GM23248 (cell line): ENCODE results near the gene PCID2. TPM values are rescaled to one million over a fixed set of nuclear protein-coding genes. Genes with fewer than 3 reads are reported as not detected.

ENCODE experiments used
- DNase-seq: peaks from one replicate; pipeline ENCODE4 v3.0.0-alpha.2; 2015
- H2AFZ ChIP-seq: fragments of 200-600 bp; sonication (generic); 2 replicates; pipeline ENCODE4 v1.6.1; 2016; ENCODE audit warnings: antibody characterized with exemption
- H3F3A ChIP-seq: fragments of 200-600 bp; sonication (generic); 2 replicates; pipeline ENCODE4 v1.6.1; 2016; ENCODE audit warnings: mild to moderate bottlenecking, antibody characterized with exemption, mixed run types; ENCODE audit not compliant: insufficient read depth
- H3K27ac ChIP-seq: fragments of 200-600 bp; sonication (generic); 2 replicates; pipeline ENCODE4 v1.5.1; 2016; ENCODE audit warnings: mild to moderate bottlenecking
- H3K27me3 ChIP-seq: fragments of 200-600 bp; sonication (generic); replicated peaks from 2 replicates; pipeline ENCODE4 v1.6.1; 2016; ENCODE audit warnings: mild to moderate bottlenecking; ENCODE audit not compliant: insufficient read depth
- H3K36me3 ChIP-seq: fragments of 200-600 bp; sonication (generic); 2 replicates; pipeline ENCODE4 v1.6.1; 2016; ENCODE audit warnings: low read depth, mild to moderate bottlenecking
- H3K4me1 ChIP-seq: fragments of 200-600 bp; sonication (generic); 2 replicates; pipeline ENCODE4 v1.6.1; 2016; ENCODE audit warnings: mild to moderate bottlenecking; ENCODE audit not compliant: insufficient read depth
- H3K4me2 ChIP-seq: fragments of 200-600 bp; sonication (generic); one replicate; pipeline ENCODE4 v1.6.1; 2016; ENCODE audit warnings: mild to moderate bottlenecking; ENCODE audit not compliant: unreplicated experiment
- H3K4me3 ChIP-seq: fragments of 200-600 bp; sonication (generic); 2 replicates; pipeline ENCODE4 v1.5.1; 2016; ENCODE audit warnings: mild to moderate bottlenecking
- H3K79me2 ChIP-seq: fragments of 200-600 bp; sonication (generic); 2 replicates; pipeline ENCODE4 v1.6.1; 2016; ENCODE audit warnings: mild to moderate bottlenecking; ENCODE audit not compliant: insufficient read depth
- H3K9ac ChIP-seq: fragments of 200-600 bp; sonication (generic); 2 replicates; pipeline ENCODE4 v1.6.1; 2016; ENCODE audit warnings: mild to moderate bottlenecking
- H3K9me2 ChIP-seq: fragments of 200-600 bp; sonication (generic); 2 replicates; pipeline ENCODE4 v1.6.1; 2016; ENCODE audit warnings: mixed run types, mild to moderate bottlenecking, moderate library complexity; ENCODE audit not compliant: insufficient read depth
- H3K9me3 ChIP-seq: fragments of 200-600 bp; sonication (generic); one replicate; pipeline ENCODE4 v1.6.1; 2017; ENCODE audit warnings: low read depth
- H4K20me1 ChIP-seq: fragments of 200-600 bp; sonication (generic); 2 replicates; pipeline ENCODE4 v1.6.0; 2016; ENCODE audit not compliant: insufficient read depth
- EZH2 ChIP-seq: fragments of 200-600 bp; sonication (generic); IDR thresholded peaks from 2 replicates; pipeline ENCODE4 v1.6.1; 2018; ENCODE audit warnings: antibody characterized with exemption, mild to moderate bottlenecking; ENCODE audit not compliant: insufficient read depth, poor library complexity, severe bottlenecking
- EZH2phosphoT487 ChIP-seq: fragments of 200-600 bp; sonication (generic); IDR thresholded peaks from 2 replicates; pipeline ENCODE4 v1.6.1; 2018; ENCODE audit warnings: antibody characterized with exemption, moderate library complexity, mild to moderate bottlenecking, low read depth; ENCODE audit not compliant: insufficient read depth
- WGBS, 2 experiments: methylation state at CpG; one replicate each; pipeline ENCODE4 v1.1.6; 2015 to 2017; ENCODE audit warnings: low lambda C conversion rate in 2 of 2, low coverage in 1 of 2; ENCODE audit errors: missing lambda C conversion rate in 2 of 2; 5-methylcytosine and 5-hydroxymethylcytosine counted together
- in situ Hi-C: fragments of 300-500 bp; cut with MboI; formaldehyde crosslinking; loops from 2 replicates; pipeline ENCODE4 v1.15.0; 2020
- polyA plus RNA-seq: library from polyadenylated mRNA; unstranded; fragments of >200 nt; fragmentation: Nextera tagmentation; extraction: Ambion mirVana; gene quantifications from 2 replicates; pipeline ENCODE4 v1.2.1, GENCODE V29; 2016
- total RNA-seq: library from RNA; depleted of rRNA; stranded (reverse); fragments of >200 nt; shearing (Covaris generic); gene quantifications from 2 replicates; pipeline ENCODE4 v1.2.3, GENCODE V29; 2014

The PCID2 gene
- total and polyA plus RNA-seq, 2 experiments from 2014 or later: 58.3 to 60.7 TPM

DNA sequence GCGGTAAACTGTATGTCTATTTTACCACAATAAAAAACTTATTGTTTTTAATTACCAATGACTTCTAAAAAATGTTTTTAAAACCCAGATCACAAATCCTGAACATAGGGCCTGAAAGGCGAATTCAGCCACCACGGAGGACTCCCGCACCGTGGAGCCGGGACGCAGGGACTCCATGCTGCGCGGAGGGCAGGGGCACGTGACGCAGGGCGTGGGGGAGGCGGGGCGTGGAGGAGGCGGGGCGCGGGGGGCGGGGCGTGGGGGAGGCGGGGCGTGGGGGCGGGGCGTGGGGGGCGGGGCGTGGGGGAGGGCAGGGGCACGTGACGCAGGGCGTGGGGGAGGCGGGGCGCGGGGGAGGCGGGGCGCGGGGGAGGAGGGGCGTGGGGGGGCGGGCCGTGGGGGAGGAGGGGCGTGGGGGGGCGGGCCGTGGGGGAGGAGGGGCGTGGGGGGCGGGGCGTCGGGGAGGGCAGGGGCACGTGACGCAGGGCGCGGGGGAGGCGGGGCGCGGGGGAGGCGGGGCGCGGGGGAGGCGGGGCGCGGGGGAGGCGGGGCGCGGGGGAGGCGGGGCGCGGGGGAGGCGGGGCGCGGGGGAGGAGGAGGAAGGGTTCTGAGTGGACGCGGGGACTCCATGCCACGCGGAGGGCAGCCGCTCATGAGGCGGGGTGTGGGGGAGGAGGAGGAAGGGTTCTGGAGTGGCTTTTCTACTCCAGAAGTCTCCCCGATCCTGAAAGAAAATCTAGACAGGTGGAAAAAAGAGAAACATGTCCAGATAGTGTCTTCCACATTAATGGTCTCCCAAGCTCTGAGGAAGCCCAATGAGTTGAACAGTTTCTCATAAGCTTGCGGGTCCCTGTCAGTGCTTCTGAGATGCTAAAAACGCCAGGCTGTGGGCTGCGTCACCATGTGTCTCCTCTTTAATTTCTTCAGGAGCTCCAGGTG, 54.4 kb downstream of the PCID2 start:
- Histone ChIP-seq H3K4me1 (peaks cover 4% of the 10 kb centered on the region; the same call in 1 of the 2 replicates), H4K20me1 (no peaks in the 10 kb centered on the region), H3K36me3 (no peaks in the 10 kb centered on the region), H3K4me3 (peak overlapping the region; percentile 68), H2AFZ (peak overlapping the region; percentile 93), H3K27me3 (no peaks in the 10 kb centered on the region), H3K9ac (peak overlapping the region; percentile 68), H3F3A (peaks cover 8% of the 10 kb centered on the region; the same call in 1 of the 2 replicates), H3K9me2 (no peaks in the 10 kb centered on the region), H3K27ac (peak overlapping the region; percentile 35), H3K4me2 (peak overlapping the region; percentile 92), H3K9me3 (no peaks in the 10 kb centered on the region), H3K79me2 (no peaks in the 10 kb centered on the region)
- 10 to 12% methylated on average over 19 to 58 of the region's 76 CpGs for WGBS, 2 experiments
- DNase-seq: peak; percentile 81
- TF ChIP-seq EZH2phosphoT487: no peak
- in situ Hi-C loops: no loop called here

GRCh38 chr13:113152984-113153809, 55.3 kb downstream of the PCID2 start:
- H3K9me2 ChIP-seq: no peaks in the 10 kb centered on the region
- H2AFZ ChIP-seq: peak overlapping the region; percentile 93
- H3K4me1 ChIP-seq: peaks cover 4% of the 10 kb centered on the region; the same call in 1 of the 2 replicates
- in situ Hi-C loops: no loop called here
- no peak for TF ChIP-seq EZH2phosphoT487
- TF ChIP-seq EZH2: no peak
- H3K36me3 ChIP-seq: no peaks in the 10 kb centered on the region
- H3F3A ChIP-seq: peaks cover 8% of the 10 kb centered on the region; the same call in 1 of the 2 replicates
- H3K4me2 ChIP-seq: peak overlapping the region; percentile 92
- H3K9me3 ChIP-seq: no peaks in the 10 kb centered on the region
- H3K9ac ChIP-seq: peak overlapping the region; percentile 68
- H3K79me2 ChIP-seq: no peaks in the 10 kb centered on the region
- H3K27ac ChIP-seq: peak overlapping the region; percentile 35
- peak overlapping the region; percentile 68 for H3K4me3 ChIP-seq
- DNase-seq: no peak
- H4K20me1 ChIP-seq: no peaks in the 10 kb centered on the region
- H3K27me3 ChIP-seq: no peaks in the 10 kb centered on the region
- 33 to 42% methylated on average over 42 to 57 of the region's 60 CpGs for WGBS, 2 experiments

GRCh38 chr13:113152691-113152983, 55.8 kb downstream of the PCID2 start:
- Histone ChIP-seq H3F3A (peaks cover 8% of the 10 kb centered on the region; the same call in 1 of the 2 replicates), H3K79me2 (no peaks in the 10 kb centered on the region), H3K9me2 (no peaks in the 10 kb centered on the region), H3K9me3 (no peaks in the 10 kb centered on the region), H4K20me1 (no peaks in the 10 kb centered on the region), H3K9ac (peak overlapping the region; percentile 50), H3K4me2 (peak overlapping the region; percentile 53), H3K4me1 (peaks cover 4% of the 10 kb centered on the region; the same call in 1 of the 2 replicates), H3K4me3 (peak overlapping the region; percentile 68), H3K27me3 (no peaks in the 10 kb centered on the region), H3K27ac (no peak overlapping the region), H3K36me3 (no peaks in the 10 kb centered on the region), H2AFZ (peak overlapping the region; percentile 93)
- WGBS, 2 experiments: 35 to 57% methylated on average over 1 to 2 of the region's 2 CpGs
- TF ChIP-seq EZH2: no peak
- TF ChIP-seq EZH2phosphoT487: no peak
- peak; percentile 27 for DNase-seq
- in situ Hi-C loops: no loop called here
